Thyroid gland (tissue), 4 donors: ENCODE data around the gene TRIM7. TPM values are rescaled to one million over a fixed set of nuclear protein-coding genes. Genes with fewer than 3 reads are reported as not detected.
A peak's percentile ranks its signal among the peaks of the same experiment; 100 is the strongest.

Source experiments
- DNase-seq, 2 donors: peaks; one replicate each; pipeline ENCODE4 v3.0.0-alpha.2; 2019
- H3K27ac ChIP-seq, 3 donors: fragments of 200-600 bp; sonication (generic); 1 replicate in 2 of 3; 2 replicates in 1 of 3; pipeline ENCODE4 v1.5.1; 2016 to 2019; ENCODE audit warnings: mild to moderate bottlenecking in 1 of 3, moderate library complexity in 1 of 3
- H3K27me3 ChIP-seq: fragments of 200-600 bp; sonication (generic); one replicate; pipeline ENCODE4 v1.5.1; 2019
- H3K36me3 ChIP-seq, 2 donors: fragments of 200-600 bp; sonication (generic); one replicate each; pipeline ENCODE4 v1.5.1; 2016 to 2019
- H3K4me1 ChIP-seq, 2 donors: fragments of 200-600 bp; sonication (generic); one replicate each; pipeline ENCODE4 v1.5.1; 2017 to 2019
- H3K4me3 ChIP-seq, 3 donors: fragments of 200-600 bp; sonication (generic); replicated peaks in 1 of 3; 1 replicate in 2 of 3; 2 replicates in 1 of 3; pipeline ENCODE4 v1.5.1; 2016; ENCODE audit warnings: mild to moderate bottlenecking in 1 of 3
- H3K9me3 ChIP-seq: fragments of 200-600 bp; sonication (generic); one replicate; pipeline ENCODE4 v1.5.1; 2017
- POLR2A ChIP-seq, 2 donors: fragments of 450-650 bp; IDR thresholded peaks; one replicate each; pipeline ENCODE4 v1.6.1; 2017; ENCODE audit warnings: antibody characterized with exemption in 2 of 2, mild to moderate bottlenecking in 2 of 2, moderate library complexity in 1 of 2
- WGBS, 2 donors: methylation state at CpG; one replicate each; pipeline ENCODE4 v1.1.5; 2017; 5-methylcytosine and 5-hydroxymethylcytosine counted together
- intact Hi-C: fragments of 100-400 bp; cut with DNase I; formaldehyde crosslinking; loops from one replicate; pipeline ENCODE4 v1.15.1; 2023
- total RNA-seq, 4 donors: library from RNA; depleted of rRNA; stranded (reverse); fragments of >200 nt; gene quantifications; one replicate each; pipeline ENCODE4 v1.2.3, GENCODE V29; 2016
- TF ChIP-seq, protein P1 (sequence below), 6 experiments: fragments of 200-600 bp in 3 of 6; fragments of 450-650 bp in 3 of 6; sonication (generic) in 3 of 6; IDR thresholded peaks; one replicate each; pipeline ENCODE4 v1.5.1; 2016 to 2019; ENCODE audit warnings: antibody characterized with exemption in 6 of 6, mild to moderate bottlenecking in 2 of 6, inconsistent platforms in 1 of 6, moderate library complexity in 1 of 6

TRIM7 gene
- total RNA-seq, 4 donors from 2014 or later, result 12.3 to 14.2 (median 13.0) TPM

DNA sequence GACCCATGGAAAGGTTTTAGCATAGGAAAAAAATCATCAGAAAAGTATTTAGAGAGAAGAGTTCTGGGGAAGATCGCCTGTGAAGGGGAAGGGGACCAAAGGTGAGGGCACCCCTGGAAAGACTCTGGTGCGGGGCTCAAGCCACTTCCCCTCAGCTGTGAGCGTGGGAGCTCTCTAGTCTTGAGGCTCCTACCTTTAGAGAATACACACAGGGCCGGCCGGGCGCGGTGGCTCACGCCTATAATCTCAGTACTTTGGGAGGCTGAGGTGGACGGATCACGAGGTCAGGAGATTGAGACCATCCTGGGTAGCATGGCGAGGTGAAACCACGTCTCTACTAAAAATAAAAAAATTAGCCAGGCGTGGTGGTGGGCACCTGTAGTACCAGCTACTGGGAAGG, 25.0 kb upstream of the TRIM7 start:
- no peak for DNase-seq
- intact Hi-C loops, result no loop called here
- H3K4me3 ChIP-seq, result no peak overlapping the region
- no peaks in the 10 kb centered on the region for H3K9me3 ChIP-seq
- H3K27me3 ChIP-seq, result no peaks in the 10 kb centered on the region
- no peak overlapping the region for H3K27ac ChIP-seq
- TF ChIP-seq, protein P1, sequence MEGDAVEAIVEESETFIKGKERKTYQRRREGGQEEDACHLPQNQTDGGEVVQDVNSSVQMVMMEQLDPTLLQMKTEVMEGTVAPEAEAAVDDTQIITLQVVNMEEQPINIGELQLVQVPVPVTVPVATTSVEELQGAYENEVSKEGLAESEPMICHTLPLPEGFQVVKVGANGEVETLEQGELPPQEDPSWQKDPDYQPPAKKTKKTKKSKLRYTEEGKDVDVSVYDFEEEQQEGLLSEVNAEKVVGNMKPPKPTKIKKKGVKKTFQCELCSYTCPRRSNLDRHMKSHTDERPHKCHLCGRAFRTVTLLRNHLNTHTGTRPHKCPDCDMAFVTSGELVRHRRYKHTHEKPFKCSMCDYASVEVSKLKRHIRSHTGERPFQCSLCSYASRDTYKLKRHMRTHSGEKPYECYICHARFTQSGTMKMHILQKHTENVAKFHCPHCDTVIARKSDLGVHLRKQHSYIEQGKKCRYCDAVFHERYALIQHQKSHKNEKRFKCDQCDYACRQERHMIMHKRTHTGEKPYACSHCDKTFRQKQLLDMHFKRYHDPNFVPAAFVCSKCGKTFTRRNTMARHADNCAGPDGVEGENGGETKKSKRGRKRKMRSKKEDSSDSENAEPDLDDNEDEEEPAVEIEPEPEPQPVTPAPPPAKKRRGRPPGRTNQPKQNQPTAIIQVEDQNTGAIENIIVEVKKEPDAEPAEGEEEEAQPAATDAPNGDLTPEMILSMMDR (IDR thresholded peaks at IDR 0.05), result no peak
- no peak for TF ChIP-seq POLR2A (IDR thresholded peaks at IDR 0.05)
- H3K4me1 ChIP-seq, result peaks cover 7 to 13% of the 10 kb centered on the region in 2 donors
- peaks cover 16 to 34% of the 10 kb centered on the region in 2 donors for H3K36me3 ChIP-seq
- WGBS, 2 donors, result 94 to 95% methylated on average over 13 of the region's 13 CpGs

DNA sequence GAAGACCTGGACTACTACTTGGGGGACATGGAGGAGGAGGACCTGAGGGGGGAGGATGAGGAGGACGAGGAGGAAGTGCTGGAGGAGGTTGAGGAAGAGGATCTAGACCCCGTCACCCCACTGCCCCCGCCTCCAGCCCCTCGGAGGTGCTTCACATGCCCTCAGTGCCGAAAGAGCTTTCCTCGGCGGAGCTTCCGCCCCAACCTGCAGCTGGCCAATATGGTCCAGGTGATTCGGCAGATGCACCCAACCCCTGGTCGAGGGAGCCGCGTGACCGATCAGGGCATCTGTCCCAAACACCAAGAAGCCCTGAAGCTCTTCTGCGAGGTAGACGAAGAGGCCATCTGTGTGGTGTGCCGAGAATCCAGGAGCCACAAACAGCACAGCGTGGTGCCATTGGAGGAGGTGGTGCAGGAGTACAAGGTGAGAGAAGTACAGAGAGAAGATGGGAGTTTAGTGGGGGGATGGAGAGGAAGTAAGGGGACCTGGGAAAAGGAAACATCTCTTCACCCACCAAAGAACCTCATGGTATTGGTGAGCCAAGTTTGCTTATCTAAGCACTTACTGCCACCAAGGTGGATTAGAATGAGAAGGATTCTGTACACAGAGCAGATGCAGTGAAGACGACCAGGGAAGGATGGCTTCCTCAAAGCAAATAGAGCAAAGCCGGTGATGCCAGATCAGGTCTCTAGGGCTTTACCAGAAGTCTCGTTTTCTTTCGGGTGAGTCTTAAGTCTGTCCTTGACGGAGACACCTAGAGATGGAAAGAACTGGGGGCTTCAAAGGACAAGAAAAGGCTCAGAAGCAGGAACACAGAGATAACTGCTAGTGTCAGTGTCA, 19.6 kb upstream of the TRIM7 start:
- Histone ChIP-seq H3K36me3 (no peaks in the 10 kb centered on the region), H3K27ac (peak overlapping the region in 2 of 3 donors; percentile 91 to 95), H3K4me3 (peak overlapping the region in 2 of 3 donors; percentile 81 to 85), H3K9me3 (no peaks in the 10 kb centered on the region), H3K4me1 (peaks cover 19 to 28% of the 10 kb centered on the region in 2 donors), H3K27me3 (no peaks in the 10 kb centered on the region)
- no peak for TF ChIP-seq POLR2A (IDR thresholded peaks at IDR 0.05)
- TF ChIP-seq, protein P1 (IDR thresholded peaks at IDR 0.05), result no peak
- 68 to 73% methylated on average over 22 of the region's 22 CpGs for WGBS, 2 donors
- intact Hi-C loops, result loop anchor here (5.0 kb wide), 1 partner anchor 37 kb away; no protein-coding TSS in a partner anchor
- DNase-seq, result no peak

DNA sequence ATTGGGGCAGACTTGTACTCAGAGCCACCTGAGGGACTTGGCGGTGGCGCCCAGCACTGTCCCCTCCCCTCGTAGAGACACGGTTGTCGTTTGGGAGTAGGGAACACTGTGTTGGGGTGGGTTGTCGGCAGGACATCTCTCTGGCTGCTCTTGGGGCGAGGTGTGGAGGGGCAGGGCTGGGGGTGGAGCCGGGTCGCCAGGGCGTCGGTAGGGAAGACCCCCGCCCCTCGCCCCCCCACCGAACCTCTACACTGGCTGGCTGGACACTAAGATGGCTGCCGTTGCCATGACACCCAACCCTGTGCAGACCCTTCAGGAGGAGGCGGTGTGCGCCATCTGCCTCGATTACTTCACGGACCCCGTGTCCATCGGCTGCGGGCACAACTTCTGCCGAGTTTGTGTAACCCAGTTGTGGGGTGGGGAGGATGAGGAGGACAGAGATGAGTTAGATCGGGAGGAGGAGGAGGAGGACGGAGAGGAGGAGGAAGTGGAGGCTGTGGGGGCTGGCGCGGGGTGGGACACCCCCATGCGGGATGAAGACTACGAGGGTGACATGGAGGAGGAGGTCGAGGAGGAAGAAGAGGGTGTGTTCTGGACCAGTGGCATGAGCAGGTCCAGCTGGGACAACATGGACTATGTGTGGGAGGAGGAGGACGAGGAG, 18.9 kb upstream of the TRIM7 start:
- Histone ChIP-seq H3K36me3 (no peaks in the 10 kb centered on the region), H3K4me1 (peaks cover 19 to 28% of the 10 kb centered on the region in 2 donors), H3K9me3 (no peaks in the 10 kb centered on the region), H3K27ac (peak overlapping the region; percentile 91 to 95 (median 95)), H3K27me3 (no peaks in the 10 kb centered on the region), H3K4me3 (peak overlapping the region; percentile 81 to 86 (median 85))
- WGBS, 2 donors, result 1 to 3% methylated on average over 22 to 23 of the region's 31 CpGs
- intact Hi-C loops, result loop anchor here (2.0 to 5.0 kb wide), 2 partner anchors 37 kb away; partner anchors contain the start of gene TRIM52
- no peak for TF ChIP-seq POLR2A (IDR thresholded peaks at IDR 0.05)
- TF ChIP-seq, protein P1 (IDR thresholded peaks at IDR 0.05), result no peak
- peak; percentile 43 to 53 for DNase-seq

DNA sequence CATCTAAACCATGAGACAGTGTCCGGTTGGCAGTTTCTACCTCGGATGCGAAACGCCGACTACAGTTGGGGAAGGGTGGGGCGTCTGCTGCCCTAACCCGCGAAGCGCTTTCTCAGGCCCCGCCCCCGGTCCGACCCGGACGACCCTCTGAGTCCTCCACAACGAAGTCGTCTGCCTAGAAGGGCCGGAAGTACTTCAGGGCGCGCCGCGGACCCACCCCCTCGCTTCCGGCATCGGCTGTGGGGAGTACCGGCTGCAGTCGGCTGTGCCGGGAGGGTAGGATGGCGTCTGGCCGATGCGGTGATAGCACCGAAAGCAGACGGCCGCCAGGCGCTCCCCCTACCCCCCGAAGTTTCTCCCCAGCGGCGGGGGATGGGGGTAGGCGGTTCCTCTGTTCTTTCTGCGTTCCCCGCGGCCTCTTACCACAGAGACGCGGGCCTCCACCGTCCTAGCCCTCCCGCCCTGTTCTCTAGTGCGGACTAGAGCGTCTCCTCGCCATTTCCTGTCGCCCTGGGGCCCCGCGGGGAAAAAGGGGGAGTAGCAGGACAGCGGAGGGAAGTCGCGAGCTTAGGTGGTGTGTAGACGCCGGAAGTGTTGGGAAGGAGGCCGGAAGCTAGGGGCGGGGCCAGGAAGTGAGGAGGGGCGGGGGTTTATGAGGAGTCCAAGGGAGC, 18.2 kb upstream of the TRIM7 start, which contains the start of gene TRIM41:
TRIM41 (plus strand) TSS at position 224 of the 671 bp plus-strand sequence. CDS start 719 bp downstream, outside the sequence.
- intact Hi-C loops, result loop anchor here (2.0 to 5.0 kb wide), 2 partner anchors 36 to 38 kb away; partner anchors contain the start of gene TRIM52
- Histone ChIP-seq H3K27ac (peak within 1 kb of the TSS; percentile 91 to 95 (median 95)), H3K4me1 (peaks cover 19 to 28% of the 10 kb centered on the region in 2 donors), H3K9me3 (no peaks in the 10 kb centered on the region), H3K36me3 (no peaks in the 10 kb centered on the region), H3K27me3 (no peaks in the 10 kb centered on the region), H3K4me3 (peak within 1 kb of the TSS; percentile 81 to 86 (median 85))
- TF ChIP-seq, protein P1 (IDR thresholded peaks at IDR 0.05), result peak in 1 of 6 experiments; percentile 6
- peak; percentile 80 to 89 for TF ChIP-seq POLR2A (IDR thresholded peaks at IDR 0.05)
- peak; percentile 98 for DNase-seq
- WGBS, 2 donors, result 0% methylated on average over 25 to 35 of the region's 59 CpGs
